ENCODE results near the gene C8G. TPM values are rescaled to one million over a fixed set of nuclear protein-coding genes. Genes with fewer than 3 reads are reported as not detected.

The C8G gene
- total and polyA plus RNA-seq, 2 of the 13 experiments (the other 11 are each of a cell fraction or from before 2014, with no cell fraction given), result 4.9 to 12.8 TPM

DNA sequence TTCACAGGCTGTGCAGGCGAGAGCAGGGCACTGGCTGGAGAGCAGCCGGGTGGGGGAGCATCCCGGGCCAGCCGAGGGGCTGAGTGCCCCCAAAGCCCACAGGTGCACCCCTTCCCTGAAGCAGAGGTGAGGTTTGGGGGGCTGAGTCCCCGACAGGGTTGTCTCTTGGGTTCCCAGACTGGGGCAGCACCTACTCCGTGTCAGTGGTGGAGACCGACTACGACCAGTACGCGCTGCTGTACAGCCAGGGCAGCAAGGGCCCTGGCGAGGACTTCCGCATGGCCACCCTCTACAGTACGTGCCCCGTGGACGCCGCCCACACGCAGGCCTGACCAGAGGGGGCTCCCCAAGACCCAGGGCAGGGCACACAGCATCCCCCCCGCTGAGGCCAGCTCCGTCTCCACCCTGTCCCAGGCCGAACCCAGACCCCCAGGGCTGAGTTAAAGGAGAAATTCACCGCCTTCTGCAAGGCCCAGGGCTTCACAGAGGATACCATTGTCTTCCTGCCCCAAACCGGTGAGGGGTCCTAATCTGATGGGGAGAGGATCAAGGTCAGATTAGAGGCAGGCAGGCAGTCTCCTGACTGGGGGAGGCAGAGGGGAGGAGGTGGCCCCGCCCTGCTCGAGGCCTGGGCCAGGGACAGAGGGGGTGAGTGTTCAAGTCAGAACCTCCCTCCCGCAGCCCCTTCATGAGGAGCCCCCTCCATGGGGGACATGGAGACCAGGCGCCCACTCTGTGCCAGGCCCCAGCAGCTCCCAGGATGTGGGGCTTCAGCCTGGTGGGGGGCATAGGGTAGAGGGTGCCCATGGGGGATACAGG is 34.9 kb downstream of the C8G start (continued):
- TF ChIP-seq, protein P1, sequence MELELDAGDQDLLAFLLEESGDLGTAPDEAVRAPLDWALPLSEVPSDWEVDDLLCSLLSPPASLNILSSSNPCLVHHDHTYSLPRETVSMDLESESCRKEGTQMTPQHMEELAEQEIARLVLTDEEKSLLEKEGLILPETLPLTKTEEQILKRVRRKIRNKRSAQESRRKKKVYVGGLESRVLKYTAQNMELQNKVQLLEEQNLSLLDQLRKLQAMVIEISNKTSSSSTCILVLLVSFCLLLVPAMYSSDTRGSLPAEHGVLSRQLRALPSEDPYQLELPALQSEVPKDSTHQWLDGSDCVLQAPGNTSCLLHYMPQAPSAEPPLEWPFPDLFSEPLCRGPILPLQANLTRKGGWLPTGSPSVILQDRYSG (CRISPR knock-in tag; IDR thresholded peaks at IDR 0.05), result no peak
- TF ChIP-seq XRCC5 (optimal IDR thresholded peaks at IDR 0.05; ENCODE audit: low read length) (no peak), ZBTB38 (CRISPR knock-in tag; IDR thresholded peaks at IDR 0.05) (0 out of 2 replicates have a peak, but pooled peaks have one; percentile 41), TSC22D2 (CRISPR knock-in tag; IDR thresholded peaks at IDR 0.05; ENCODE audit: borderline replicate concordance) (no peak), RBM39 (IDR thresholded peaks at IDR 0.05; ENCODE audit: low read depth, low read length, poor library complexity, severe bottlenecking) (no peak), SKI (IDR thresholded peaks at IDR 0.05; ENCODE audit: partially characterized antibody) (no peak), GTF2F1 (IDR thresholded peaks at IDR 0.05; ENCODE audit: low read length) (no peak), FOXM1 (CRISPR knock-in tag; IDR thresholded peaks at IDR 0.05) (no peak), ZNF768 (CRISPR knock-in tag; IDR thresholded peaks at IDR 0.05) (peak; percentile 84; the same call in 1 of the 2 replicates), IKZF4 (CRISPR knock-in tag; IDR thresholded peaks at IDR 0.05; ENCODE audit: borderline replicate concordance, low read depth, not compliant biosample characterization) (no peak), ZSCAN30 (CRISPR knock-in tag; IDR thresholded peaks at IDR 0.05) (no peak), KDM5B (CRISPR knock-in tag; IDR thresholded peaks at IDR 0.05; ENCODE audit: borderline replicate concordance) (no peak), ZNF367 (CRISPR knock-in tag; IDR thresholded peaks at IDR 0.05; ENCODE audit: borderline replicate concordance) (no peak), ZNF678 (CRISPR knock-in tag; IDR thresholded peaks at IDR 0.05) (no peak)
- TF ChIP-seq, protein P2, sequence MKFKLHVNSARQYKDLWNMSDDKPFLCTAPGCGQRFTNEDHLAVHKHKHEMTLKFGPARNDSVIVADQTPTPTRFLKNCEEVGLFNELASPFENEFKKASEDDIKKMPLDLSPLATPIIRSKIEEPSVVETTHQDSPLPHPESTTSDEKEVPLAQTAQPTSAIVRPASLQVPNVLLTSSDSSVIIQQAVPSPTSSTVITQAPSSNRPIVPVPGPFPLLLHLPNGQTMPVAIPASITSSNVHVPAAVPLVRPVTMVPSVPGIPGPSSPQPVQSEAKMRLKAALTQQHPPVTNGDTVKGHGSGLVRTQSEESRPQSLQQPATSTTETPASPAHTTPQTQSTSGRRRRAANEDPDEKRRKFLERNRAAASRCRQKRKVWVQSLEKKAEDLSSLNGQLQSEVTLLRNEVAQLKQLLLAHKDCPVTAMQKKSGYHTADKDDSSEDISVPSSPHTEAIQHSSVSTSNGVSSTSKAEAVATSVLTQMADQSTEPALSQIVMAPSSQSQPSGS (CRISPR knock-in tag; IDR thresholded peaks at IDR 0.05), result no peak
- TF ChIP-seq, protein P3, sequence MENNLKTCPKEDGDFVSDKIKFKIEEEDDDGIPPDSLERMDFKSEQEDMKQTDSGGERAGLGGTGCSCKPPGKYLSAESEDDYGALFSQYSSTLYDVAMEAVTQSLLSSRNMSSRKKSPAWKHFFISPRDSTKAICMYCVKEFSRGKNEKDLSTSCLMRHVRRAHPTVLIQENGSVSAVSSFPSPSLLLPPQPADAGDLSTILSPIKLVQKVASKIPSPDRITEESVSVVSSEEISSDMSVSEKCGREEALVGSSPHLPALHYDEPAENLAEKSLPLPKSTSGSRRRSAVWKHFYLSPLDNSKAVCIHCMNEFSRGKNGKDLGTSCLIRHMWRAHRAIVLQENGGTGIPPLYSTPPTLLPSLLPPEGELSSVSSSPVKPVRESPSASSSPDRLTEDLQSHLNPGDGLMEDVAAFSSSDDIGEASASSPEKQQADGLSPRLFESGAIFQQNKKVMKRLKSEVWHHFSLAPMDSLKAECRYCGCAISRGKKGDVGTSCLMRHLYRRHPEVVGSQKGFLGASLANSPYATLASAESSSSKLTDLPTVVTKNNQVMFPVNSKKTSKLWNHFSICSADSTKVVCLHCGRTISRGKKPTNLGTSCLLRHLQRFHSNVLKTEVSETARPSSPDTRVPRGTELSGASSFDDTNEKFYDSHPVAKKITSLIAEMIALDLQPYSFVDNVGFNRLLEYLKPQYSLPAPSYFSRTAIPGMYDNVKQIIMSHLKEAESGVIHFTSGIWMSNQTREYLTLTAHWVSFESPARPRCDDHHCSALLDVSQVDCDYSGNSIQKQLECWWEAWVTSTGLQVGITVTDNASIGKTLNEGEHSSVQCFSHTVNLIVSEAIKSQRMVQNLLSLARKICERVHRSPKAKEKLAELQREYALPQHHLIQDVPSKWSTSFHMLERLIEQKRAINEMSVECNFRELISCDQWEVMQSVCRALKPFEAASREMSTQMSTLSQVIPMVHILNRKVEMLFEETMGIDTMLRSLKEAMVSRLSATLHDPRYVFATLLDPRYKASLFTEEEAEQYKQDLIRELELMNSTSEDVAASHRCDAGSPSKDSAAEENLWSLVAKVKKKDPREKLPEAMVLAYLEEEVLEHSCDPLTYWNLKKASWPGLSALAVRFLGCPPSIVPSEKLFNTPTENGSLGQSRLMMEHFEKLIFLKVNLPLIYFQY (CRISPR knock-in tag; IDR thresholded peaks at IDR 0.05; ENCODE audit: borderline replicate concordance), result no peak
- TF ChIP-seq, protein P4, sequence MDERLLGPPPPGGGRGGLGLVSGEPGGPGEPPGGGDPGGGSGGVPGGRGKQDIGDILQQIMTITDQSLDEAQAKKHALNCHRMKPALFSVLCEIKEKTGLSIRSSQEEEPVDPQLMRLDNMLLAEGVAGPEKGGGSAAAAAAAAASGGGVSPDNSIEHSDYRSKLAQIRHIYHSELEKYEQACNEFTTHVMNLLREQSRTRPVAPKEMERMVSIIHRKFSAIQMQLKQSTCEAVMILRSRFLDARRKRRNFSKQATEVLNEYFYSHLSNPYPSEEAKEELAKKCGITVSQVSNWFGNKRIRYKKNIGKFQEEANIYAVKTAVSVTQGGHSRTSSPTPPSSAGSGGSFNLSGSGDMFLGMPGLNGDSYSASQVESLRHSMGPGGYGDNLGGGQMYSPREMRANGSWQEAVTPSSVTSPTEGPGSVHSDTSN (CRISPR knock-in tag; IDR thresholded peaks at IDR 0.05), result no peak
- TF ChIP-seq, protein P5, sequence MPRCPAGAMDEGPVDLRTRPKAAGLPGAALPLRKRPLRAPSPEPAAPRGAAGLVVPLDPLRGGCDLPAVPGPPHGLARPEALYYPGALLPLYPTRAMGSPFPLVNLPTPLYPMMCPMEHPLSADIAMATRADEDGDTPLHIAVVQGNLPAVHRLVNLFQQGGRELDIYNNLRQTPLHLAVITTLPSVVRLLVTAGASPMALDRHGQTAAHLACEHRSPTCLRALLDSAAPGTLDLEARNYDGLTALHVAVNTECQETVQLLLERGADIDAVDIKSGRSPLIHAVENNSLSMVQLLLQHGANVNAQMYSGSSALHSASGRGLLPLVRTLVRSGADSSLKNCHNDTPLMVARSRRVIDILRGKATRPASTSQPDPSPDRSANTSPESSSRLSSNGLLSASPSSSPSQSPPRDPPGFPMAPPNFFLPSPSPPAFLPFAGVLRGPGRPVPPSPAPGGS (CRISPR knock-in tag; IDR thresholded peaks at IDR 0.05), result no peak
- TF ChIP-seq, protein P6, sequence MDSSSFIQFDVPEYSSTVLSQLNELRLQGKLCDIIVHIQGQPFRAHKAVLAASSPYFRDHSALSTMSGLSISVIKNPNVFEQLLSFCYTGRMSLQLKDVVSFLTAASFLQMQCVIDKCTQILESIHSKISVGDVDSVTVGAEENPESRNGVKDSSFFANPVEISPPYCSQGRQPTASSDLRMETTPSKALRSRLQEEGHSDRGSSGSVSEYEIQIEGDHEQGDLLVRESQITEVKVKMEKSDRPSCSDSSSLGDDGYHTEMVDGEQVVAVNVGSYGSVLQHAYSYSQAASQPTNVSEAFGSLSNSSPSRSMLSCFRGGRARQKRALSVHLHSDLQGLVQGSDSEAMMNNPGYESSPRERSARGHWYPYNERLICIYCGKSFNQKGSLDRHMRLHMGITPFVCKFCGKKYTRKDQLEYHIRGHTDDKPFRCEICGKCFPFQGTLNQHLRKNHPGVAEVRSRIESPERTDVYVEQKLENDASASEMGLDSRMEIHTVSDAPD (CRISPR knock-in tag; IDR thresholded peaks at IDR 0.05), result no peak
